Adrenal gland (tissue), 12 donors: ENCODE data around the gene ITPKC. TPM values are rescaled to one million over a fixed set of nuclear protein-coding genes. Genes with fewer than 3 reads are reported as not detected.

ENCODE experiments used
- DNase-seq, 7 donors: peaks; one replicate each; pipeline ENCODE4 v3.0.0-alpha.2; 2019 to 2020
- H3K27ac ChIP-seq, 5 donors: fragments of 200-600 bp; sonication (generic) in 4 of 5; 1 replicate in 3 of 5; 2 replicates in 2 of 5; pipeline versions ENCODE4 v1.5.1 to v1.8.0; 2016 to 2020; ENCODE audit warnings: mild to moderate bottlenecking in 1 of 5
- H3K27me3 ChIP-seq: fragments of 200-600 bp; 2 replicates; pipeline ENCODE4 v1.8.0; 2021
- H3K36me3 ChIP-seq, 2 donors: fragments of 200-600 bp; replicated peaks in 1 of 2; 1 replicate in 1 of 2; 2 replicates in 1 of 2; pipeline versions ENCODE4 v1.5.1 to v1.8.0; 2018 to 2022
- H3K4me1 ChIP-seq, 2 donors: fragments of 200-600 bp; replicated peaks in 1 of 2; 1 replicate in 1 of 2; 2 replicates in 1 of 2; pipeline versions ENCODE4 v1.5.1 to v1.8.0; 2018 to 2021
- H3K4me3 ChIP-seq, 4 donors: fragments of 200-600 bp; sonication (generic) in 3 of 4; one replicate each; pipeline ENCODE4 v1.5.1; 2016 to 2018
- H3K9me3 ChIP-seq, 3 donors: fragments of 200-600 bp; sonication (generic) in 1 of 3; replicated peaks in 1 of 3; 1 replicate in 2 of 3; 2 replicates in 1 of 3; pipeline versions ENCODE4 v1.5.1 to v1.8.0; 2016 to 2021
- CTCF ChIP-seq, 6 experiments: fragments of 450-650 bp in 4 of 6; fragments of 200-600 bp in 2 of 6; sonication (generic) in 1 of 6; IDR thresholded peaks; 1 replicate in 5 of 6; 2 replicates in 1 of 6; pipeline versions ENCODE4 v1.5.1 to v1.8.0; 2016 to 2021; ENCODE audit warnings: antibody characterized with exemption in 6 of 6, mild to moderate bottlenecking in 2 of 6, moderate library complexity in 1 of 6
- POLR2A ChIP-seq, 2 donors: fragments of 450-650 bp; IDR thresholded peaks; one replicate each; pipeline ENCODE4 v1.6.1; 2017; ENCODE audit warnings: antibody characterized with exemption in 2 of 2, mild to moderate bottlenecking in 2 of 2, moderate library complexity in 1 of 2
- WGBS, 4 donors: extraction: QIAGEN DNeasy Blood & Tissue Kit in 2 of 4; methylation state at CpG; one replicate each; pipeline versions ENCODE4 v1.1.5 to v1.1.7; 2013 to 2017; 5-methylcytosine and 5-hydroxymethylcytosine counted together
- intact Hi-C, 2 donors: fragments of 100-400 bp; cut with DNase I; formaldehyde crosslinking; loops; one replicate each; pipeline versions ENCODE4 v1.14.1 to v1.15.0; 2022 to 2023
- polyA plus RNA-seq, 3 donors: library from polyadenylated mRNA; stranded (reverse); fragments of 200-250 nt in 2 of 3; fragments of 350-450 nt in 1 of 3; fragmentation: Illumina TruSeq in 1 of 3; extraction: RNeasy Lipid Tissue Mini Kit (QIAGEN cat#74804) in 1 of 3; gene quantifications; one replicate each; pipeline ENCODE4 v1.2.3, GENCODE V29; 2013 to 2014
- total RNA-seq, 9 donors: library from RNA; depleted of rRNA in 4 of 9; stranded (reverse); fragments of >200 nt in 4 of 9; fragments of 120-200 nt in 1 of 9; fragmentation: NEBNext Ultra II Directional in 1 of 9; extraction: Animal tissue kit (Norgen Biotek cat#: 25700) in 1 of 9; gene quantifications; one replicate each; pipeline versions ENCODE4 v1.1.0 to v1.2.4, GENCODE V29; 2013 to 2023
- donor health status: healthy with polysubstance abuse.
- donor health status: Bipolar disorder and iron deficiency.
- donor health status: DM: yes; HTN: yes; CAD: no.
- donor health status: DM: no; HTN: no; CAD: no.
- donor health status: DM: no; HTN: no; CAD: no.
- donor health status: DM: yes; HTN: yes; CAD: no.

ITPKC gene
- total and polyA plus RNA-seq, 12 donors = 7.8 to 36.1 (median 22.5) TPM

DNA sequence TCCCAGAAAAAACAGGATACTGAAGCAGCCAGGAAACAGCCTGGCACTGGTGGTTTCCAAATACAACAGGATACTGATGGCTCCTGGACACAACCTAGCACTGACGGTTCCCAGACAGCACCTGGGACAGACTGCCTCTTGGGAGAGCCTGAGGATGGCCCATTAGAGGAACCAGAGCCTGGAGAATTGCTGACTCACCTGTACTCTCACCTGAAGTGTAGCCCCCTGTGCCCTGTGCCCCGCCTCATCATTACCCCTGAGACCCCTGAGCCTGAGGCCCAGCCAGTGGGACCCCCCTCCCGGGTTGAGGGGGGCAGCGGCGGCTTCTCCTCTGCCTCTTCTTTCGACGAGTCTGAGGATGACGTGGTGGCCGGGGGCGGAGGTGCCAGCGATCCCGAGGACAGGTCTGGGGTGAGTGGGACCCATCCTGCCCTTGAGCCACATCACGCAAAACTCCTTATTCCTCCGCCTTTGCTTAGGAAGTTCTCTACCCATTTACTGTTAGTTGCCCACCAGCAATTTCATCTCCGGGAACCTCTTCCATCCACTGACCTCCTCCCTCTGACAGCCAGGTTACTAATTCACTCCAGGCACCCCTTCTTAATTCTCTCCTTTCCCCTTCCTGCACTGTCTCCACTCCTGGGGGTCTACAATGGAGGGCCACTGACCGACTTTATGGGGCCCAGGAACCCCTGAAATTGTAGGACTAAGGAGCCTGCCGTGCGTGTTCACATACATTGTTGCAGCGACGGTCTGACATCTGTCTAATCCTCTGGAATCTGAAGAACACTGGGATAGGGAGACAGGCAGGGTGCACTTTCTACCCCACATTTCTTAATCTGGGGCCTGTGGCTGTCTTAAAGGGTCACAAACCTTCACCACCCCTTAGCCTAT lies 1.2 kb downstream of the ITPKC start:
- H3K4me3 ChIP-seq = peak overlapping the region; percentile 29 to 72 (median 40)
- TF ChIP-seq CTCF (IDR thresholded peaks at IDR 0.05) (no peak), POLR2A (IDR thresholded peaks at IDR 0.05) (no peak)
- no peaks in the 10 kb centered on the region for H3K9me3 ChIP-seq
- intact Hi-C loops = no loop called here
- H3K4me1 ChIP-seq = peaks cover 61 to 62% of the 10 kb centered on the region in 2 donors
- peak overlapping the region; percentile 92 to 97 (median 95) for H3K27ac ChIP-seq
- 13 to 28% (median 27%) methylated on average over 16 to 20 of the region's 20 CpGs for WGBS, 4 donors
- H3K36me3 ChIP-seq = peaks cover 0 to 2% of the 10 kb centered on the region in 2 donors
- no peaks in the 10 kb centered on the region for H3K27me3 ChIP-seq
- DNase-seq = peak; percentile 54 to 71 (median 64)

DNA sequence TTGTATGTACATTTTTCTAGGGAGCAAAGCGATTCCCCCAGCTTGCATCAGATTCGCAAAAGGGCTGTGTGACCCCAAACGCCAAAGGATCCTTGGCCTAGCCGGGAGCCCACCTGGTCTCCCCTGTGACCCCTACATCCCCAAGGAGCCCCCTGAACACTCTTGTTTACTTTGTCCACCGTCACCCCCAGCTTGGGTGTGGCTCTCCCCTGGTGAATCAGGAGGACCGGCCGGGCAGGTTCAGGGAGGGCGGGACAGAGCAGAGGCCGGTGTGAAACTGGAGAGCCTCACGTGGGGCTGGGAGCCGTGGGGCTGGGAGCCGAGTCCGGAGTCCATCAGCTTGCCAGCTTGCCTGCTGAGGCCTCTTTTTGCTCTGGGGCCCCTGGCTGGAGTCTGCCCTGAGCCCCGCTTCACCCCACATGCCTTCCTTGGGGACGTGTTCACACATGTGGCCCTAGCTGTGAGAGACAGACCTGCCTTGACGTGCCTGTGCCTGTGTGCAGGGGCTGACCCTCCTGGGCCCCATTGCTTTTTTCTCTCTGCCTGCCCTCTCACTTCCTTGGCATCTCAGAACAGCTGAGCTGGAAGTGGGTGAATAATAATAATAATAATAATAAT lies 2.0 kb downstream of the ITPKC start:
- DNase-seq = peak; percentile 50 to 81 (median 76)
- WGBS, 4 donors = 4 to 18% (median 9%) methylated on average over 5 to 16 of the region's 16 CpGs
- peaks cover 58 to 62% of the 10 kb centered on the region in 2 donors for H3K4me1 ChIP-seq

GRCh38 chr19:40719414-40719894 lies 2.5 kb downstream of the ITPKC start:
- intact Hi-C loops = no loop called here
- WGBS, 4 donors = 33 to 50% (median 47%) methylated on average over 7 of the region's 7 CpGs
- no peak for TF ChIP-seq POLR2A (IDR thresholded peaks at IDR 0.05)
- no peak for TF ChIP-seq CTCF (IDR thresholded peaks at IDR 0.05)
- peak overlapping the region; percentile 8 to 97 (median 95) for H3K27ac ChIP-seq
- peak overlapping the region in 1 of 4 donors; percentile 72 for H3K4me3 ChIP-seq
- H3K36me3 ChIP-seq = peaks cover 0 to 11% of the 10 kb centered on the region in 2 donors
- peaks cover 53 to 56% of the 10 kb centered on the region in 2 donors for H3K4me1 ChIP-seq
- H3K9me3 ChIP-seq = no peaks in the 10 kb centered on the region
- H3K27me3 ChIP-seq = no peaks in the 10 kb centered on the region
- no peak for DNase-seq

More for the DNA sequence above, 2.0 kb downstream of the ITPKC start:
- H3K4me3 ChIP-seq = peak overlapping the region in 3 of 4 donors; percentile 29 to 72 (median 42)
- intact Hi-C loops = no loop called here
- peaks cover 0 to 5% of the 10 kb centered on the region in 2 donors for H3K36me3 ChIP-seq
- H3K9me3 ChIP-seq = no peaks in the 10 kb centered on the region
- peak overlapping the region; percentile 92 to 97 (median 95) for H3K27ac ChIP-seq
- no peaks in the 10 kb centered on the region for H3K27me3 ChIP-seq
- TF ChIP-seq POLR2A (IDR thresholded peaks at IDR 0.05) (peak in 1 of 2 donors; percentile 23), CTCF (IDR thresholded peaks at IDR 0.05) (no peak)

DNA sequence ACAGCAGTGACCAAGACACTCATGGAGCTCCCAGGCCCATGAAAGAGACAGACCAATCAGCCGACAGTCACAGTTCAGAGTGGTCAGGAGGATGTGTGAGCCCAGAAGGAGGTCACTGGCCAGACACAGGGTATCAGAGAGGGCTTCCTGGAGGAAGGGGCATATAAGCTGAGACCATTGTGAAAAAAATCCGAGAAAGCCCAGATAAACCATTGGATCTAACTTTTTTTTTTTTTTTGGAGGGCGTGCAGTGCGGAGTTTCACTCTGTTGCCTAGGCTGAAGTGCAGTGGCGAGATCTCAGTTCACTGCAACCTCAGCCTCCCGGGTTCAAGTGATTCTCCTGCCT lies 4.2 kb downstream of the ITPKC start:
- Histone ChIP-seq H3K27ac (peak overlapping the region; percentile 44 to 97 (median 95)), H3K9me3 (no peaks in the 10 kb centered on the region), H3K4me1 (peaks cover 44 to 49% of the 10 kb centered on the region in 2 donors), H3K4me3 (peak overlapping the region in 1 of 4 donors; percentile 72), H3K36me3 (peaks cover 0 to 24% of the 10 kb centered on the region in 2 donors), H3K27me3 (no peaks in the 10 kb centered on the region)
- WGBS, 4 donors = 78 to 95% (median 81%) methylated on average over 6 of the region's 6 CpGs
- TF ChIP-seq CTCF (IDR thresholded peaks at IDR 0.05) (no peak), POLR2A (IDR thresholded peaks at IDR 0.05) (no peak)
- DNase-seq = no peak
- intact Hi-C loops = no loop called here
